ENCODE results near the gene PSMD9.
"Not testable (repeated sequence)": the region's sequence is repeated elsewhere in the genome, so short reads cannot be mapped to it uniquely, and the experiment has no call there.

DNA sequence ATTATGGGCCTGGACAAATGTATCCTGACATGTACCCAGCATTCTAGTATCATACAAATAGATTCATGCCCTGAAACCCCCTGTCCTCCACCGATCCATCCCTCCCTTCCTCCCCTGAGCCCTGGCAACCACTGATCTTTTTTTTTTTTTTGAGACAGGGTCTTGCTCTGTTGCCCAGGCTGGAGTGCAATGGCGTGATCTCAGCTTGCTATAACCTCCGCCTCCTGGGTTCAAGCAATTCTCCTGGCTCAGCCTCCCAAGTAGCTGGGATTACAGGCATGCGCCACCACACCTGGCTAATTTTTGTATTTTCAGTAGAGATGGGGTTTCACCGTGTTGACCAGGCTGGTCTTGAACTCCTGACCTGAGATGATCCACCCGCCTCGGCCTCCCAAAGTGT is 41.0 kb downstream of the PSMD9 start:
- TF ChIP-seq, protein P1, sequence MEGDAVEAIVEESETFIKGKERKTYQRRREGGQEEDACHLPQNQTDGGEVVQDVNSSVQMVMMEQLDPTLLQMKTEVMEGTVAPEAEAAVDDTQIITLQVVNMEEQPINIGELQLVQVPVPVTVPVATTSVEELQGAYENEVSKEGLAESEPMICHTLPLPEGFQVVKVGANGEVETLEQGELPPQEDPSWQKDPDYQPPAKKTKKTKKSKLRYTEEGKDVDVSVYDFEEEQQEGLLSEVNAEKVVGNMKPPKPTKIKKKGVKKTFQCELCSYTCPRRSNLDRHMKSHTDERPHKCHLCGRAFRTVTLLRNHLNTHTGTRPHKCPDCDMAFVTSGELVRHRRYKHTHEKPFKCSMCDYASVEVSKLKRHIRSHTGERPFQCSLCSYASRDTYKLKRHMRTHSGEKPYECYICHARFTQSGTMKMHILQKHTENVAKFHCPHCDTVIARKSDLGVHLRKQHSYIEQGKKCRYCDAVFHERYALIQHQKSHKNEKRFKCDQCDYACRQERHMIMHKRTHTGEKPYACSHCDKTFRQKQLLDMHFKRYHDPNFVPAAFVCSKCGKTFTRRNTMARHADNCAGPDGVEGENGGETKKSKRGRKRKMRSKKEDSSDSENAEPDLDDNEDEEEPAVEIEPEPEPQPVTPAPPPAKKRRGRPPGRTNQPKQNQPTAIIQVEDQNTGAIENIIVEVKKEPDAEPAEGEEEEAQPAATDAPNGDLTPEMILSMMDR (IDR thresholded peaks at IDR 0.05) = not testable (repeated sequence)
- not testable (repeated sequence) for TF ChIP-seq POLR2A (IDR thresholded peaks at IDR 0.05)
